Measurements from ENCODE around the gene ATXN7.

GRCh38 chr3:63921741-63922482 is 58.2 kb downstream of the ATXN7 start:
- no peak for TF ChIP-seq EZH2 (optimal IDR thresholded peaks at IDR 0.05; ENCODE audit: low read depth, low read length)
- TF ChIP-seq, protein P1, sequence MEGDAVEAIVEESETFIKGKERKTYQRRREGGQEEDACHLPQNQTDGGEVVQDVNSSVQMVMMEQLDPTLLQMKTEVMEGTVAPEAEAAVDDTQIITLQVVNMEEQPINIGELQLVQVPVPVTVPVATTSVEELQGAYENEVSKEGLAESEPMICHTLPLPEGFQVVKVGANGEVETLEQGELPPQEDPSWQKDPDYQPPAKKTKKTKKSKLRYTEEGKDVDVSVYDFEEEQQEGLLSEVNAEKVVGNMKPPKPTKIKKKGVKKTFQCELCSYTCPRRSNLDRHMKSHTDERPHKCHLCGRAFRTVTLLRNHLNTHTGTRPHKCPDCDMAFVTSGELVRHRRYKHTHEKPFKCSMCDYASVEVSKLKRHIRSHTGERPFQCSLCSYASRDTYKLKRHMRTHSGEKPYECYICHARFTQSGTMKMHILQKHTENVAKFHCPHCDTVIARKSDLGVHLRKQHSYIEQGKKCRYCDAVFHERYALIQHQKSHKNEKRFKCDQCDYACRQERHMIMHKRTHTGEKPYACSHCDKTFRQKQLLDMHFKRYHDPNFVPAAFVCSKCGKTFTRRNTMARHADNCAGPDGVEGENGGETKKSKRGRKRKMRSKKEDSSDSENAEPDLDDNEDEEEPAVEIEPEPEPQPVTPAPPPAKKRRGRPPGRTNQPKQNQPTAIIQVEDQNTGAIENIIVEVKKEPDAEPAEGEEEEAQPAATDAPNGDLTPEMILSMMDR (IDR thresholded peaks at IDR 0.05; ENCODE audit: low read length): no peak

Data from MM.1S (cell line).